Measurements from ENCODE around the gene TMEM236.

Gene TMEM236

GRCh38 chr10:17785276-17785930 lies 33.4 kb downstream of the TMEM236 start:
- no peaks in the 10 kb centered on the region for H3F3A ChIP-seq (ENCODE audit: control insufficient read depth, insufficient read depth)
- no peaks in the 10 kb centered on the region for H4K20me1 ChIP-seq (ENCODE audit: control insufficient read depth, insufficient read depth, low read depth, low read length)
- H3K4me3 ChIP-seq (ENCODE audit: low read length), result no peak overlapping the region
- no peaks in the 10 kb centered on the region for H3K9me3 ChIP-seq (ENCODE audit: control insufficient read depth, insufficient read depth, low read length)
- no peaks in the 10 kb centered on the region for H3K79me2 ChIP-seq (ENCODE audit: control insufficient read depth, low read length)
- no peaks in the 10 kb centered on the region for H3K36me3 ChIP-seq (ENCODE audit: control insufficient read depth, low read length)
- H3K4me1 ChIP-seq (ENCODE audit: control insufficient read depth, low read length), result peaks cover 9% of the 10 kb centered on the region
- H3K9me2 ChIP-seq (replicated peaks; ENCODE audit: control insufficient read depth, low read length), result no peaks in the 10 kb centered on the region
- H3K4me2 ChIP-seq (ENCODE audit: low read length), result no peak overlapping the region
- no peak overlapping the region for H3K27ac ChIP-seq (ENCODE audit: low read depth, low read length)
- no peaks in the 10 kb centered on the region for H3K27me3 ChIP-seq (ENCODE audit: control insufficient read depth, low read length)
- TF ChIP-seq EZH2phosphoT487 (IDR thresholded peaks at IDR 0.05; ENCODE audit: borderline replicate concordance, low read length), result no peak
- TF ChIP-seq, protein P1, sequence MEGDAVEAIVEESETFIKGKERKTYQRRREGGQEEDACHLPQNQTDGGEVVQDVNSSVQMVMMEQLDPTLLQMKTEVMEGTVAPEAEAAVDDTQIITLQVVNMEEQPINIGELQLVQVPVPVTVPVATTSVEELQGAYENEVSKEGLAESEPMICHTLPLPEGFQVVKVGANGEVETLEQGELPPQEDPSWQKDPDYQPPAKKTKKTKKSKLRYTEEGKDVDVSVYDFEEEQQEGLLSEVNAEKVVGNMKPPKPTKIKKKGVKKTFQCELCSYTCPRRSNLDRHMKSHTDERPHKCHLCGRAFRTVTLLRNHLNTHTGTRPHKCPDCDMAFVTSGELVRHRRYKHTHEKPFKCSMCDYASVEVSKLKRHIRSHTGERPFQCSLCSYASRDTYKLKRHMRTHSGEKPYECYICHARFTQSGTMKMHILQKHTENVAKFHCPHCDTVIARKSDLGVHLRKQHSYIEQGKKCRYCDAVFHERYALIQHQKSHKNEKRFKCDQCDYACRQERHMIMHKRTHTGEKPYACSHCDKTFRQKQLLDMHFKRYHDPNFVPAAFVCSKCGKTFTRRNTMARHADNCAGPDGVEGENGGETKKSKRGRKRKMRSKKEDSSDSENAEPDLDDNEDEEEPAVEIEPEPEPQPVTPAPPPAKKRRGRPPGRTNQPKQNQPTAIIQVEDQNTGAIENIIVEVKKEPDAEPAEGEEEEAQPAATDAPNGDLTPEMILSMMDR (IDR thresholded peaks at IDR 0.05; ENCODE audit: low read depth, low read length, poor library complexity, severe bottlenecking), result no peak

DNA sequence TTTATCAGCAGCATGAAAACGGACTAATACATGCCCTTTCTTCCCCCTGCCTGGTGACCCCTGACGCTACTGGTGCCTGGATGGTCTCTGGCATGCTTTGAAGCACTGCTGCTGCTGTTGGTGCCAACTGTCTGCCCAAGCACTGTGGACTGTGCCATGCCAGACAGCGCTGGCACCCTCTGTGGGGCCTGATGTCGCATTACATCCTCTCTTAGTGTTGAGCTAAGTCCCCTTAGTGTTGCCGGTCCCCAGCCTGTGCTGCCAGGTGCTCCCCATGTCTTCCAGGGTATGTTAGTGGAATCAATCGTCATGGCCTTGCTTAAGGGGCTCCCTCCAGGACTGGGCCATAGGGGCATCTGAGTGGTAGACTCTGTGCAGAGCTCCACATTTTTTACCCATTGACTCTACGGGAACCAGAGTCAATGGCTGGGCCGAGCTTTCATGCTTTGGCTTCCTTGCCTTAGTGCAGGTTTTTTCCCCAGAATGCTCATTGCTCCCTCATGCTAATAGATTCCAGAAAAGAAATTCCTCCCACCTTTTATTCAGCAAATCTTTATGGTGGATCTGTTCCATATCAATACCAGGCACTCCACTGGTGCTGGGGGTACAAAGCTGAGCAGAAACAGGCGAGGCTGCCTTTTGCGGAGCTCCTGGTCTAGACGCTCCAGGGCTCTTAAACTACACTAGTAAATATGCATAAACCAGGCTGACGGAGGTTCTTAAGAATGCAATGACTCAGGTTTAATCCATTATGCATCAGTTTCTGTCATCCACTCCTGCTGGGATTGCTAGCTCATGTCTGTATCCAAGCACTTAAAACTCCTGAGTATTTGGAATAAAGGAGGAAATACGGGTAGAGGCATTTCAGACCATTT lies 35.3 kb downstream of the TMEM236 start:
- H3K4me3 ChIP-seq (ENCODE audit: low read length), result no peak overlapping the region
- H3K9me3 ChIP-seq (ENCODE audit: control insufficient read depth, insufficient read depth, low read length), result no peaks in the 10 kb centered on the region
- no peaks in the 10 kb centered on the region for H3K27me3 ChIP-seq (ENCODE audit: control insufficient read depth, low read length)
- TF ChIP-seq, protein P1 (IDR thresholded peaks at IDR 0.05; ENCODE audit: low read depth, low read length, poor library complexity, severe bottlenecking), result no peak
- TF ChIP-seq EZH2phosphoT487 (IDR thresholded peaks at IDR 0.05; ENCODE audit: borderline replicate concordance, low read length), result no peak
- H3K79me2 ChIP-seq (ENCODE audit: control insufficient read depth, low read length), result no peaks in the 10 kb centered on the region
- no peaks in the 10 kb centered on the region for H3K4me1 ChIP-seq (ENCODE audit: control insufficient read depth, low read length)
- no peak overlapping the region for H3K4me2 ChIP-seq (ENCODE audit: low read length)
- H4K20me1 ChIP-seq (ENCODE audit: control insufficient read depth, insufficient read depth, low read depth, low read length), result no peaks in the 10 kb centered on the region
- no peaks in the 10 kb centered on the region for H3F3A ChIP-seq (ENCODE audit: control insufficient read depth, insufficient read depth)
- H3K9me2 ChIP-seq (replicated peaks; ENCODE audit: control insufficient read depth, low read length), result no peaks in the 10 kb centered on the region
- H3K27ac ChIP-seq (ENCODE audit: low read depth, low read length), result no peak overlapping the region
- H3K36me3 ChIP-seq (ENCODE audit: control insufficient read depth, low read length), result no peaks in the 10 kb centered on the region

DNA sequence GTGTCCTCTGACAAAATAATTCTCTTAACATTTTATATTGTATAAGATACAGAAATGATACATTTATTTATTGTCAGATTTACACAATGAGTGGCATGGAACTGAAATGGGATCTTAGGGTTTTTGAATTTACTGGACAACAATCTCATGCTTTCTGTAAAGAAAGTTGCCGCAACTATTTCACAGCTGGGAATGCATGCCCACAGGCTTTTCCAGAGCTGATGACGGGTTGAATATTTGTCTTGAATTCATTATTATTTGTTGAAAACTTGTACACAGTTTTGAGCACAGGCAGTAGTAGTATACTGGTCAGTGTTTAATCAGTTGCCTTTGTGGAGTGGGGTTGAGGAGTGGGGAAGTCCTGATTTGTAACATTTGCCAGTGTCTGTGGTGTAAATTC lies 36.6 kb downstream of the TMEM236 start:
- no peak overlapping the region for H3K4me2 ChIP-seq (ENCODE audit: low read length)
- H4K20me1 ChIP-seq (ENCODE audit: control insufficient read depth, insufficient read depth, low read depth, low read length), result no peaks in the 10 kb centered on the region
- H3K79me2 ChIP-seq (ENCODE audit: control insufficient read depth, low read length), result no peaks in the 10 kb centered on the region
- H3K36me3 ChIP-seq (ENCODE audit: control insufficient read depth, low read length), result no peaks in the 10 kb centered on the region
- no peaks in the 10 kb centered on the region for H3K27me3 ChIP-seq (ENCODE audit: control insufficient read depth, low read length)
- no peaks in the 10 kb centered on the region for H3F3A ChIP-seq (ENCODE audit: control insufficient read depth, insufficient read depth)
- no peaks in the 10 kb centered on the region for H3K4me1 ChIP-seq (ENCODE audit: control insufficient read depth, low read length)
- no peaks in the 10 kb centered on the region for H3K9me2 ChIP-seq (replicated peaks; ENCODE audit: control insufficient read depth, low read length)
- H3K27ac ChIP-seq (ENCODE audit: low read depth, low read length), result no peak overlapping the region
- TF ChIP-seq EZH2phosphoT487 (IDR thresholded peaks at IDR 0.05; ENCODE audit: borderline replicate concordance, low read length), result no peak
- TF ChIP-seq, protein P1 (IDR thresholded peaks at IDR 0.05; ENCODE audit: low read depth, low read length, poor library complexity, severe bottlenecking), result no peak
- H3K4me3 ChIP-seq (ENCODE audit: low read length), result no peak overlapping the region
- H3K9me3 ChIP-seq (ENCODE audit: control insufficient read depth, insufficient read depth, low read length), result no peaks in the 10 kb centered on the region
